Tibial artery (tissue), 4 donors: ENCODE measurements around the gene RBM17.

Experiments
- DNase-seq, 2 donors: peaks; one replicate each; pipeline ENCODE4 v3.0.0-alpha.2; 2019
- H3K27ac ChIP-seq, 2 donors: fragments of 200-600 bp; sonication (generic) in 1 of 2; 1 replicate in 1 of 2; 2 replicates in 1 of 2; pipeline ENCODE4 v1.5.1; 2018 to 2019; ENCODE audit warnings: mild to moderate bottlenecking in 1 of 2
- H3K27me3 ChIP-seq, 2 donors: fragments of 200-600 bp; sonication (generic) in 1 of 2; one replicate each; pipeline versions ENCODE4 v1.5.1 to v1.6.0; 2016 to 2019
- H3K36me3 ChIP-seq, 3 donors: fragments of 200-600 bp; sonication (generic) in 2 of 3; one replicate each; pipeline ENCODE4 v1.5.1; 2016 to 2019; ENCODE audit warnings: mild to moderate bottlenecking in 2 of 3
- H3K4me1 ChIP-seq, 4 donors: fragments of 200-600 bp; sonication (generic) in 2 of 4; 1 replicate in 3 of 4; 2 replicates in 1 of 4; pipeline ENCODE4 v1.5.1; 2016 to 2019
- H3K4me3 ChIP-seq, 2 donors: fragments of 200-600 bp; sonication (generic) in 1 of 2; 1 replicate in 1 of 2; 2 replicates in 1 of 2; pipeline ENCODE4 v1.5.1; 2018 to 2019; ENCODE audit warnings: mild to moderate bottlenecking in 2 of 2
- H3K9me3 ChIP-seq, 3 donors: fragments of 200-600 bp; sonication (generic) in 1 of 3; one replicate each; pipeline ENCODE4 v1.5.1; 2016 to 2019
- intact Hi-C: fragments of 100-400 bp; cut with DNase I; formaldehyde crosslinking; loops from one replicate; pipeline ENCODE4 v1.15.0; 2023; ENCODE audit warnings: low total_unique reads
- TF ChIP-seq, protein P1 (sequence below), 2 experiments: fragments of 200-600 bp in 1 of 2; fragments of 450-650 bp in 1 of 2; IDR thresholded peaks; one replicate each; pipeline ENCODE4 v1.5.1; 2017 to 2019; ENCODE audit warnings: antibody characterized with exemption in 2 of 2, mild to moderate bottlenecking in 1 of 2, moderate library complexity in 1 of 2

The RBM17 gene

DNA sequence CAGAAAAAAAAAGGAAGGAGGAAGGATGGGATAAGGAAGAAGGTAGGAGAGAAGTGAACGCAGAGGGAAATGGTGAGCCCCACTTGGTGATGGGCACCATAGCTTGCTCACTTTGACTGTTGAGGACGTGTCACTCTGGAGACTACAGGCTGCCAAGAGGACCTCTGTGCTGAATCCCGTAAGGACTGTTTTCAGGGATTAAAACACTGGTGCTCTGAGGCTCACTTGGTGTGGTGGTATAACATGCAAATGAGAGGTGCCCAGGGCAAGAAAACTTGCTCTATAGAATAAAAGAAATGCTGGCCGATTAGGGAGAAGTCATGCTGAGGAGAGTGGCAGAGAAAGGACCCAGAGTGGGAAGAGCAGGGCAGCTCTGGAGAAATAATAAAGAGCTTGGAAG, 21.4 kb upstream of the RBM17 start:
- Histone ChIP-seq H3K9me3 (no peaks in the 10 kb centered on the region), H3K4me1 (no peaks in the 10 kb centered on the region)

DNA sequence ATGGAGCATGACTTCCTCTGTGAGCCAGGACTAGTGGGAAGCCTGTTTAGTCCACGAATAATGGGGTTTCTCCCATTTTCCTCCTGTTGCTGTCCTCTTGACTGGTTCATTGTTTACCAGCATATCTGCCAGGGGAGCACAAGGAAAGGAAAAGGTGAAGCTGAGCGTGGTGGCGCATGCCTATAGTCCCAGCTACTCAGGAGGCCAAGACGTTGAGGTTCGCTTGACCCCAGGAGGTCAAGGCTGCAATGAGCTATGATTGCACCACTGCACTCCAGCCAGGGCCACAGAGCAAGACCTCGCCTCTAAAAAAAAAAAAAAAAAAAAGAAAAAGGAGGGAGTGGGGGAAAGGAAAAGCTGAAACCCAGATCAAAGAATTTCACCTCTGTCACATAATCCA, 20.8 kb upstream of the RBM17 start:
- DNase-seq, result peak in 1 of 2 donors; percentile 11
- H3K27ac ChIP-seq, result no peak overlapping the region
- intact Hi-C loops, result no loop called here
- H3K4me3 ChIP-seq, result no peak overlapping the region
- H3K36me3 ChIP-seq, result no peaks in the 10 kb centered on the region
- no peaks in the 10 kb centered on the region for H3K27me3 ChIP-seq
- H3K9me3 ChIP-seq, result no peaks in the 10 kb centered on the region
- TF ChIP-seq, protein P1, sequence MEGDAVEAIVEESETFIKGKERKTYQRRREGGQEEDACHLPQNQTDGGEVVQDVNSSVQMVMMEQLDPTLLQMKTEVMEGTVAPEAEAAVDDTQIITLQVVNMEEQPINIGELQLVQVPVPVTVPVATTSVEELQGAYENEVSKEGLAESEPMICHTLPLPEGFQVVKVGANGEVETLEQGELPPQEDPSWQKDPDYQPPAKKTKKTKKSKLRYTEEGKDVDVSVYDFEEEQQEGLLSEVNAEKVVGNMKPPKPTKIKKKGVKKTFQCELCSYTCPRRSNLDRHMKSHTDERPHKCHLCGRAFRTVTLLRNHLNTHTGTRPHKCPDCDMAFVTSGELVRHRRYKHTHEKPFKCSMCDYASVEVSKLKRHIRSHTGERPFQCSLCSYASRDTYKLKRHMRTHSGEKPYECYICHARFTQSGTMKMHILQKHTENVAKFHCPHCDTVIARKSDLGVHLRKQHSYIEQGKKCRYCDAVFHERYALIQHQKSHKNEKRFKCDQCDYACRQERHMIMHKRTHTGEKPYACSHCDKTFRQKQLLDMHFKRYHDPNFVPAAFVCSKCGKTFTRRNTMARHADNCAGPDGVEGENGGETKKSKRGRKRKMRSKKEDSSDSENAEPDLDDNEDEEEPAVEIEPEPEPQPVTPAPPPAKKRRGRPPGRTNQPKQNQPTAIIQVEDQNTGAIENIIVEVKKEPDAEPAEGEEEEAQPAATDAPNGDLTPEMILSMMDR (IDR thresholded peaks at IDR 0.05), result no peak
- H3K4me1 ChIP-seq, result no peaks in the 10 kb centered on the region

More for the DNA sequence above, 21.4 kb upstream of the RBM17 start:
- H3K4me3 ChIP-seq, result no peak overlapping the region
- no peak overlapping the region for H3K27ac ChIP-seq
- intact Hi-C loops, result no loop called here
- TF ChIP-seq, protein P1 (IDR thresholded peaks at IDR 0.05), result no peak
- H3K27me3 ChIP-seq, result no peaks in the 10 kb centered on the region
- DNase-seq, result peak in 1 of 2 donors; percentile 21
- no peaks in the 10 kb centered on the region for H3K36me3 ChIP-seq

DNA sequence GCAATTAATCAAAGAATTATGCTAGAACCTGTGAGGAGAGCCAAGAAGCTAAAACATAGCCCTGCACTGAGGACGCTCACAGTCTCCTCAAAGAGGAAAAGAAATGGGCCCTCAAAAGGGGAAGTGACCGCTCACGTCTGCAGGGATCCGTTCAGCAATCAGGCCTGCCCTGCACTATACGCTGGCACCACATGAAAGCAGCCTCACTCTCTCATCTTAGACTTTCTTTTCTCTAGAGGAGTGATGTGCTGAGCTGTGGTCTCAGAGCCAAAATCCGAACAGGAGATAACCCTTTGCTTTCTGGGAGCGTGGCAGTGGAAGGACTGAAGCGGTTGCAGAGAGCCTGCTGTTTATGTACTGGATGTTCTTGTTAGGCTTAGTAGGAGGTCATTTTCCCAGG, 20.4 kb upstream of the RBM17 start:
- TF ChIP-seq, protein P1 (IDR thresholded peaks at IDR 0.05), result no peak
- DNase-seq, result peak; percentile 27 to 38
- no peaks in the 10 kb centered on the region for H3K4me1 ChIP-seq
- no peaks in the 10 kb centered on the region for H3K36me3 ChIP-seq
- no peaks in the 10 kb centered on the region for H3K27me3 ChIP-seq
- no peak overlapping the region for H3K4me3 ChIP-seq
- no peak overlapping the region for H3K27ac ChIP-seq
- no peaks in the 10 kb centered on the region for H3K9me3 ChIP-seq
- intact Hi-C loops, result no loop called here

DNA sequence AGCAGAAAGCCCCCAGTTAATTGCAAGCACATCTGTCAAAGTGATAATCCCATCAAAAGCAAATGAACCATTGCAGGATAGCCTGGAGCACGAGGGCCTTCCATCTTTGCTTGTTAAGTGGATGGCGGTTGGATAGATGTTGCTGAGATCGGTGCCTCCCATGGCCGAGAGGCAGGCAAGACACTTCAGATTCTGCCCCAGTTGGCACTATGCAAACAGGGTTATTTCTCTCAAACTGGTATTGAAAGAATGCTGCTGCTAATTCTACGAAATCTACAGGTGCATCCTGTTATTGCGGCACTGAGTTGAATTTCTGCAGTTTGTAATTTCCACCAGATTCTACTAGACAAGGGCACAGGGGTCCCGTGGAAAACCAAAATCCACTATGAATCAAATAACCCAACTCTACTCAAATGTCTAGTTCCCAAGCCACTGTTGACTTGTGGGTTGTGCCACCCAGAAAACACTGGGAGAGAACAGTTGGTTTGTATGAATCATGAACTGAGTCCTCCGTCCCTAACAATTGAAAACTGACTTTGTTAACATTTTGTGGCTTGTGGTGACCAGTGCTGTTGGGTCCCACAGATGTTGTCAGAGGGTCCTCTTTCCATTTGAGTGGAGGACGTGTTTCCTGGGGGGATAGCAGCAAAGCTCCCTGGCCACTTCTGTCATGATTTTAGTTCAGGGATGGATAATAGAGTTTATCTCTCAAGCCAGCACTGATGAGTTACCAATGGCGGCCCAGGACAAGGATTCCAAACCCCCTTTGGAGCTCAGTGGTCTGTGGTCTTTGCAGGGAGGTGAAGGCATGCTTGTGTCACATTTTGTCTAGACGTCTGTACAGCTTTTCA, 19.5 kb upstream of the RBM17 start:
- Histone ChIP-seq H3K4me1 (no peaks in the 10 kb centered on the region), H3K27ac (no peak overlapping the region), H3K36me3 (no peaks in the 10 kb centered on the region), H3K9me3 (no peaks in the 10 kb centered on the region), H3K4me3 (no peak overlapping the region), H3K27me3 (no peaks in the 10 kb centered on the region)
- intact Hi-C loops, result no loop called here
- DNase-seq, result peak in 1 of 2 donors; percentile 28
- TF ChIP-seq, protein P1 (IDR thresholded peaks at IDR 0.05), result no peak

DNA sequence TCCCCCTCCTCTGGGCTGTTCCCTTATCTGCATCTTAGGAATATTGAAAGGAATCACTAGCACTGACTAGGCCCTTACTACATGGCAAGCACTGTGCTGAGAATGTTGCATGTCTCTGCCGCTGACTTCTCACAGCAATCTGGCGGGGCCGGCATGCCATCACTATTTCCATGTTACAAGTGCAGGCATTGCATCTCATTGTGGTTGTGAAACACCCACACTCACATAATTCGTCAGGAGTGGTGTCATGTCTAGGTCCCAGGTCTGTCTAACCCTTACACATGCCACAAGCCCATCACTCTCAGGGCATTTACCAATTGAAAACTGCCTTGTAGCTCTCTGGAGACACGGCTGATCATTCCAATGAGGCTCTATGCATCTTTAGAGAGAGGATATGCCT, 18.2 kb upstream of the RBM17 start:
- no peaks in the 10 kb centered on the region for H3K9me3 ChIP-seq
- H3K36me3 ChIP-seq, result no peaks in the 10 kb centered on the region
- peaks cover 0 to 7% of the 10 kb centered on the region in 2 donors for H3K27me3 ChIP-seq
- TF ChIP-seq, protein P1 (IDR thresholded peaks at IDR 0.05), result no peak
- H3K4me3 ChIP-seq, result no peak overlapping the region
- no peak overlapping the region for H3K27ac ChIP-seq
- DNase-seq, result no peak
- intact Hi-C loops, result no loop called here
- no peaks in the 10 kb centered on the region for H3K4me1 ChIP-seq
